GM19025 (cell line): ENCODE measurements around the gene LDLRAD4.
A peak's percentile ranks its signal among the peaks of the same experiment; 100 is the strongest.

Experiments used
- ATAC-seq: cut with Tn5 transposase; IDR thresholded peaks from one replicate; pipeline ENCODE4 v1.9.1; 2021; ENCODE audit warnings: mild to moderate bottlenecking, low read depth, moderate library complexity; ENCODE audit not compliant: unreplicated experiment

LDLRAD4 gene

GRCh38 chr18:13629841-13630715, 411.5 kb downstream of the LDLRAD4 start:
- ATAC-seq: peak; percentile 78

GRCh38 chr18:13630716-13631268, 412.2 kb downstream of the LDLRAD4 start:
- no peak for ATAC-seq

- no peak for ATAC-seq
Measured at GRCh38 chr18:13633700-13634099, 415.1 kb downstream of the LDLRAD4 start.

- no peak for ATAC-seq
Measured at GRCh38 chr18:13635046-13635445, 416.5 kb downstream of the LDLRAD4 start.

- ATAC-seq: no peak
Measured at GRCh38 chr18:13638719-13639595, 420.4 kb downstream of the LDLRAD4 start.

GRCh38 chr18:13640266-13640860, 421.8 kb downstream of the LDLRAD4 start:
- ATAC-seq: no peak

GRCh38 chr18:13641551-13642439, 423.2 kb downstream of the LDLRAD4 start:
- no peak for ATAC-seq

- no peak for ATAC-seq
Measured at GRCh38 chr18:13642440-13642827, 423.9 kb downstream of the LDLRAD4 start.

- ATAC-seq: no peak
Measured at GRCh38 chr18:13643261-13643751, 424.7 kb downstream of the LDLRAD4 start.

- no peak for ATAC-seq
Measured at GRCh38 chr18:13645093-13645492, 426.5 kb downstream of the LDLRAD4 start.

GRCh38 chr18:13646633-13647032, 428.1 kb downstream of the LDLRAD4 start:
- no peak for ATAC-seq

- no peak for ATAC-seq
Measured at GRCh38 chr18:13647761-13648160, 429.2 kb downstream of the LDLRAD4 start.

- no peak for ATAC-seq
Measured at GRCh38 chr18:13649397-13650390, 431.1 kb downstream of the LDLRAD4 start.

GRCh38 chr18:13653746-13654433, 435.3 kb downstream of the LDLRAD4 start:
- no peak for ATAC-seq

- no peak for ATAC-seq
Measured at GRCh38 chr18:13657974-13658373, 439.4 kb downstream of the LDLRAD4 start.

GRCh38 chr18:13658436-13659204, 440.1 kb downstream of the LDLRAD4 start:
- no peak for ATAC-seq

GRCh38 chr18:13660510-13660909, 441.9 kb downstream of the LDLRAD4 start:
- no peak for ATAC-seq
